HG03064 (cell line): ENCODE data around the gene PLXNA4.

Experiments used
- ATAC-seq: cut with Tn5 transposase; IDR thresholded peaks from one replicate; pipeline ENCODE4 v1.9.1; 2021; ENCODE audit warnings: low read depth; ENCODE audit not compliant: unreplicated experiment

The PLXNA4 gene

DNA sequence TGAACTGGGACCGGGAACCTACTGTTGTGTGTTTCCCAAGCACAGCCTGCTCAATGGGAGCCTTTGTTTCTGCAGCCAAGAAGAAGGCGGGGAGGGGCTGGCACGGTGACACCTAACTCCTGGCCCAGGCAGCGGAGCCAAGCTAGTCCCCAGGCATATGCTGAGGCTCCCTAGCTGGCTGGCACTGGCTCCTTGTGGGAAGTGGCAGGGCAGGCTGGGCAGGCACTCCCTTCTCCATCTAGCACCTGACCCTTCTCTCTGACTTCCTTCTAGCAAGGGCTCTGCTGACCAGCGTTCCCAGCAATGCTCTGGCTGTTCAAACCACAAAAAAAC is 325.0 kb downstream of the PLXNA4 start:
- ATAC-seq, result no peak

DNA sequence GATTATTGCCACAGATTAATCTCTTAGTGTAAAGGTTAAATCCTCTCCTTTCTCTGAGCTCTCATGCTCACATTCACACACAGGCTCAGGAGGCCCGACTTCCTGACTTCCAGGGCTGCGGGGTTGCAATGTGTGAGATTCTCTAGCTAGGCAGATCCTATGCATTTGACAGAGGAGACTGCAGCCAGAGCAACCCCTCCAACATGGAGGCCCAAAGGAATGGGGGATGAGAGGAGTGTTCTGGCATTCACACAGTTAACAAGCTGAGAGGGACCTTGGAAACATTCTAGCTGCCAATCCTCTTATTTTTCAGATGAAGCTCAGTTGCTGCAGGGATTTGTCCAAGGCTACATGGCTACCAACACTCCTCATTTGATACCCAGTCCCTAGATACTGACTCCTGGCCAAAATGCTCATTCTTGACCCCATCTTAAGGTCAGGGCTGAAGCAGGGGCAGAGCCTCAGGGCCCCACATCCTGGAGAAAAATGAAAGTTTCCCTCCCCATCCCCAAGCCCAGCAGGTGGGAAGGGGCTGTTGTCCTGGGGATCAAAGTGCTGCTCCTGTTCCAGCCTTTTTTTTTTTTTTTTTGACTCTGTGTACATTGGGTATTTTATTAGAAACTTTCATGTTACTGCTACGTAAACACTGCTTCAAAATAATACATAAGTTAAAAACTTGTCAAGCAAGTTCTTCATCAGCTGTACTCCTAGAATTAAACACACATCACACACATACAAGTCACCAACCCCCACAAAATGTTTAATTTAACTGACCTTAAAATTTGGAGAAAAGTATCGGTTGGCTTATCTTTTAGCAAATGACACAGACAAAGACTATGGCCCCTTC is 325.6 kb downstream of the PLXNA4 start:
- ATAC-seq, result no peak

DNA sequence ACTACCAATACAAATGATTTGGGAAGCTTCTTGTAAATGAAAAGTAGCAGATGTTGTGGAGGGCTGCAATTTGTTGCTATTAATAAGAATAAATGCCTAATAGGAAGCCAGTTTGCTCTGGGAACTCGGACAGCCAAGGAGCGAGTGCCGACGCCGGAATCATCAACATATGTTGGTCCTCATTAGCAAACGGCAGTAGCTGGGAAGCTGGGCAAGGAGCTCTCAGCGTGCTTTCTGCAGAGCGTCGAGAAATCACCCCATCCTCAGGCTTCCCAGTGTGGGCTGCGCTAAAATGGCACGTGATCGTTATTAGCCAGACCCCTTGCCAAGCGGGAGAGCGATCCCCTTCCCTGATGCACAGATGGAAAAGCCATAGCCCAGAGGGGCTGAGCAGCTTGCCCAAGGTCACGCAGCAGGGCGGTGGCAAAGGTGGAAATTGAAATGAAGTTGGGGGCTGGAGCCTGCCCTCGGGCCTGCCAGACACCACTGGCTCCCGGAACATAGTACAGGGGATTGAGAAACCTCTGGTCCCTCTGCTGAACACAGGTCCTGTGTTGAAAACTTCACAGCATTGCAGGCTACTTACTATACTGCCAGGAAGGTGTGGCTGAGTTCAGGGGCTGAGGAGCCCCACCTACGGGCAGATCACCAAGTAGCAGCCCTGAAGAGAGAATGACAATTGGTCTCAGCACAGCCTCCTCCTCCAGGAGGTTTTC is 326.9 kb downstream of the PLXNA4 start:
- no peak for ATAC-seq

DNA sequence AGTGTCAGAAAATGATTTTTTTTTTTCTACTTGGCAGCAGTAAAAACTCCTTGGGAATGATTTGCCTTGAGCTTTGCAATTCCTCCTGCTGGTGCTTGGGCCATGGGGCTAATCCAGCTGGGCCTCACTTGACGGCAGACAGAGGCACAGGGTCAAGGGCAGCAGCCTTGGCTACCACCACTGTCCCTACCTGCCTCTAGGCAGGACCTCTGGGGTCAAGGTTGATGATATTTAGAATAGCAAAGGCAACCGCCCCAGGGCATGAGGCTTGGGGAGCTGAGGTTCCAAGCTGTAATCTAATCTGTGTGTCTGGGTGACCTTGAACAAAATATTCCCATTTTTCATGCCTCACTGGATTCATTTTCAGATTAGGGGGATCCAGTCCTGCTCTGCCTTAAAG is 327.4 kb downstream of the PLXNA4 start:
- ATAC-seq, result no peak

DNA sequence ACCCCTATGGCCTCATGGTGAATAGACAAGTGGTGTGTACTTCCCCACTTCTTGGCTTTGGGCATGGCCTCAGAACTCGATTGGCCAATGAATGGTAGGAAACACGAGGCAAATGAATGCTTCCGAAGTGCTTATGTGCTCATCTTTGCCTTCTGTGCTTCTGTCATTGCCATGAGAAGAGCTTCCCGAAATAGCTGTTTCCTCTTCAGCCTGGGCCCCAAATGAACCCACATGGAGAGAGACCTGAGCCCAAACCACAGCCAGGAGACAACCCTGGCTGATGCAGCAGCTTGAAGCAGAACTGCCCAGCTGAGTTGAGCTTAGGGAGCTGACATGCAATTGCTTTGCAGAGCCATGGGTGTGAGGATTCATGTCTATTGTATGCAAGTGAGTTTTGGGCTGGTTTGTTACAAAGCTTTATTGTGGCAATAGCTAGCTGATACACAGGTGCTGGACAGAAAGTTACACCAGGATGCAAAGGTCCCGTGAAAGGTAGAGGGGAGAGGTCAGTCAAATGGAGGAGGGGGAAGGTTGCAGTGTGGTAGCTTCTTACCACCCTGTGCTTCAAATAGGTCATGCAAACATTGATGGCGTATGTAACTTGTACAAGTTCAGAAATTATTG is 328.2 kb downstream of the PLXNA4 start:
- ATAC-seq, result no peak

DNA sequence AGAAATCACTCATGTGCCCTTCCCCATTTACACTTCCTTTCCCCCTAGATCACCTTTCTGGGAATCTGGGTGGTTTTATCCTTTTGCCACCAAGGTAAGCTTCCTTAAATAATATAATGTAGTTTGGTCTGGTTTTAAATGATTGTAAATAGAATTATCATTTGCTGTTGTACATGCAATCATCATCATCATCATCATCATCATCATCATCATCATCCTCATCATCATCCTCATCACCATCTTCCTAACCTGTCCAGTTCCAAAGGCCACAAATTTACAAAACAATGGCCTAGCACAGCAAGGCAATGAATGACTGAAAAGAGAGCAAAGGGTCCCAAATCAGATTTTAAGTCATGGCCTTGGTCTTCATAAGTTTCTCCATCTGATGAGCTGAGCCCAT is 329.7 kb downstream of the PLXNA4 start:
- ATAC-seq, result no peak

DNA sequence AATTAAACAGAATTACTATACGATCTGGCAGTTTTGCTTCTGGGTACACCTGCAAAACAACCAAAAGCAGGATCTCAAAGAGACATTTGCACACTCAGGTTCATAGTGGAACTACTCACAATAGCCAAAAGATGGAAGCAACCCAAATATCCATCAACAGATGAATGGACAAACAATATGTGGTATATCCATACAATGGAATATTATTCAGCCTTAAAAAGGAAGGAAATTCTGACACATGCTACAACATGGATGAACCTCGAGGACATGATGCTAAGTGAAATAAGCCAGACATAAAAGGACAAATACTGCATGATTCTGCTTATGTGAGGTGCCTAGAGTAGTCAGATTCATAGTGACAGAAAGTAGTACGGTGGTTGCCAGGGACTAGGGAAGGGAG is 330.7 kb downstream of the PLXNA4 start:
- ATAC-seq, result no peak

DNA sequence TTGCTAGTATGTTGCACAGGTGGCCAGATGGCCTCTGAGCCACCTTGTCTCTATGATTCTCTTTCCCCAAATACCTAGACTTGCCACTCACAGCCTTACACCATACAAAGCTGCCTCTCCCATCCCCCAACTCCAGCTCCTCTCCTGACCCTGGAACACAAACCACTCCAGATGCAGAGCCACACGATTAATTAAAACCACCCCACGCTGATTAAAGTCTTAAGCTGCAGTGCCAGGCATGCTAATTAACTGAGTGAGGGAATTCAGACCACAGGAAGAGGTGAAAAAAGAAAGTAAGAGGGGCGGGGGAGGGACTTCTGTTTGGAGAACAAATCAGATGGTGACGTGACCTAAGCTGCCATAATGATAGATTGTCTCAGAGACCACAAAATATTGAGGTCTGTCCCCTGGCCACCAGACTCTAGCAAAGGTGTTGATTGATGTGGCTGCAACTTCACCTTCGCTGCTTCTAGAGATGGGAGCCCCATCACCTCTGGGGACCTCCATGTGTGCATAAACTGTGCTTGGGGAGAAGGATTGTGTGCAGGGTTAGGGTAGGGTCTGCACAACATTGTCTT is 331.3 kb downstream of the PLXNA4 start:
- no peak for ATAC-seq

DNA sequence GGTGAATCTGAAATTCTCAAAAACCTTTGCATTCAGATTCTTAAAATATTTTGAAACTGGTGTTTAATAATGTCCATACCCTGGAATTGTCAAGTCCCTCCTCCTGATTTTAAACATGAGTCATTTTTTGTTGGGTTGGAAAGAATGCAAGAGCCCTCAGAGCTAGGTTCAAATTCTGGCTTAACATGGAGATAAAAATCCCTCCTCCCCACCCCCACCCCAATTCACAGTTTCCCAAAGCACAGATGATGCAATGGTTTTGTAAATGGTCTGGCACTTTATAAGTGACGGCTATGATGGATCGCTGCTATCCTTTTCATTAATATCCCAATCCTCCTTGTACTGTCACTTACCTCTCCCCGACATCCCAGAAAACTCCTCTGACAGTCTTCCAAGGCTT is 332.8 kb downstream of the PLXNA4 start:
- no peak for ATAC-seq

DNA sequence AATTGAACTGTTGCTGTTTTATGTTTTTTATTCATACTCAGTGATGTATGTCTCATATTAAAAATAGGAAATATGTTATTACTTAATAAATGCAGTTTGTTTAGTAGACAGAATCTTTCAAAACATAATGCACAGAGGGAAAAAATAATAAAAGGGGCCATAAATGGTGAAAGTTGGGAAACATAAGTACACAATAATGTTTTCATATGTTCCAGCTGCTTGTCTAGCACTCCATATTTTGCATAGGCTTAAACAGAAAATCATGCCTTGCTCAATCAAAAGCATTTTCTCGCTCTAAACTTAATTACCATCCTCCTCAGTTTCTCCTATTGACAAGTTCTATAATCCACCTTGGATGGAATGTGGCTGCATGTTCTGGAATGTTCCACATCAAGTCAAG is 333.2 kb downstream of the PLXNA4 start:
- no peak for ATAC-seq

DNA sequence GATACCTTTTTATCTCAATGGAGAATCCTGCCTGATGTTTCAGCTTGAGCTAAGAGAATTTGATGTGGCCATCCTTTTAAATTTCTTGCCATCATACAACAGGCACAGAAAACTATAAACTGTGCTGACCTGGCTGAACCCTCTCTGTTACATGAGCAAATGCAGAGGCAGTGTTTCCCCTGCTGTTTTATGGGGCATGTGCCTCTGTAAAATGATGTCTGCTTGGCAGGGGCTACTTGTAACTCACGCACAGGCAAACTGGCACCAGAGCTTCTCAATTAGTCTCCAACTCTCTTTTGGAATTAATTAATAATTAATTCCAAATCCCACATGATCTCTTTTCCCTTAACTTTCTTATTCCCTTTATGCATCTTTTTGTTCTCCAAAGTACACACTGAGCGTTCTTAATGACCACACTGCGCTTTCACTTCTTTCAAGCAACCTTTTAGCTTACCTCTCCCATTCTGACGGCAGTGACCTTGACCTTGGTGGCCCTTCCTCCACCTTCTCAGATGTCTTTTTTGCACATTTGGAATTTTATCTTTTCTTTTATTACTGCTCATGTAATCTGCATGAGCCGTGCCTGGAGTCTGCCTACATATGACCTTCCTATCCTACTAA is 334.0 kb downstream of the PLXNA4 start:
- no peak for ATAC-seq

DNA sequence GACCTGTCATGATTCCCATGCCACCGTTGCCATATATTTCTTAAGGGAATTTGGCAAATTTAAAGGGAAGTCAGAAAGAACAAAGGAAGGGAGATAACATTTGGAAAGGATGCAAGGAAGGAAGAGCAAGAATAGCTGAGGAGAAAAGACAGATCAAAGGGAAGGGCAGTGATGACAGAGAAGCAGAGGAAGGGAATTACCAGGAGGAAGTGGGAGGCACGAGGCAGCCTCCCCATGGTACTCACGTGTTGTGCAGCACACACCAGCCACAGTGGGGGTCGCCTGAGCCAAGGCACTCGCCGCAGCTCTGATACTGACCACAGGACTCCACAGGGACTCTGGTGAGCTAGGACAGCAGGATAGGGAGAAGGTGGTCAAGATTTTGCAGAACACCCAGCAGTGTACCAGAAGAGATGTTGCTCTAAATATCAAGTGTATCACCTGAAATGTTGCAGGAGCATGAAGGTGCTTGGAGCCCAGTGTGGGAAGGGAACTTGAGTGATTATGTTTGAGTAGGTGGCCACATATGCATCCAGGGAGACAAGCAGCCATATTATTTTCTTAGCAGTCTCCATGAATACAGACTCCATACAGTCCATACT is 335.3 kb downstream of the PLXNA4 start:
- ATAC-seq, result no peak

DNA sequence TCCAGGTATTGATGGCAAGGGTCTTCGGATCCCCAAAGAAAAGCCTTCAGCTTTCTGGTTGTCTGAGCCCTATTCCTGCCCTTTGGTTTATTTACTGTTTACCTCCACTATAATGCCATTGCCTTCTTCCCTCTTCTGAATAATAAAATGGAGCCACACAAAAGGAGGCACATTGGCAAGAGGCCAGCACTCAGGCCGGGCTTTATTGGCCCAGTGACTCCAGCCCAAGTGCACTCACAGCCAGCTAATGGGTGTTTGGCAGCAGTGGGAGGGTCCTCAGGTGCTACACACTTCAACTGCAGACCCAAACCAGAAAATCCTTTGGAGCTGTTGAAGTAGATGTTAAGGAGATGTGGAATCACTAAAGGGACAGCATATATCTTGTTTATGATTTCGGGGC is 336.0 kb downstream of the PLXNA4 start:
- ATAC-seq, result no peak

DNA sequence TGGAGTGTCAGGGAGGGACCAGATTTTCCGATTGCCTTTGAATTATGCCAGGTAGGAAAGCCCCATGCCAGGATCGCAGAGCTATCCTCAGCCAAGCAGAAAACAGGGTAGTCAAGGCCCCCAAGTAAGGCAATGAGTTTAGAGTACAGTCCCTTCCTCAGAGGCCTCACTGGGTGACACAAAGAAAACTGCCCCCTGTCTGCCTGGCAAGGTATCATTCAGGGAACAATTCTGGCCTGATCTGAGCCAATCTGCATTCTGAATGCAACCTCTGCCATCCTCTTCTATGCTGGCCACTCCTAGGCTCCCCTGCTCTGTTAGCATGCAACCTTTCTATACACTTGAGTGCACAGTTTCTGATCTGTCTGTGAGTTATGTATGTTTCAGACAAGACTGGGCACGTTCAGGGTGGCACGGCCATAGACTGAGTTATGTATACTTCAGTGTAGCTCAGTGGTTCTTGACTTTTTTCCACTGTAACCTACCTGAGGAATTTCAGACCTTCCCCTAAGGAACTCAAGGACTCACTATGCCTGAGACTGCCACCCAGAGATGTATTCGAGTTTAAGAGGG is 336.8 kb downstream of the PLXNA4 start:
- no peak for ATAC-seq

DNA sequence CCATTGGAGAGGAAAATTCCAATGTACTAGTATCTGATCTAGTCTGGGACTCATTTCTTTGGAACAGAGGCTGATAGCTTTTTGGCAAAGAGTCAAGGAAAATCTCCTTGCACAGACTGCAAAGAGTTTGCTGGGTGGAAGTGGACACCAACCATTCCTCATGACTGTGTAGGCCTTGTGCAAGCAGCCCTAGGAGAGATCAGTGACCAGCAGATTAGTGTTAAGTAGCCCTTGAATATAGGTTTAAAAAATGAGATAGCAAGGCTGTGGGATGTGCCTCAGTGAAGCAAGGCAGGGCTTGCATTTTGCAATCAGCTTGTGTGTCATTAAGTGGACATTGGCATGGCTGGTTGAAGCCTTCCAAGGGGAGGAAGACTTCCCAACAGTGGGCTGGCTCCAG is 341.6 kb downstream of the PLXNA4 start:
- no peak for ATAC-seq

DNA sequence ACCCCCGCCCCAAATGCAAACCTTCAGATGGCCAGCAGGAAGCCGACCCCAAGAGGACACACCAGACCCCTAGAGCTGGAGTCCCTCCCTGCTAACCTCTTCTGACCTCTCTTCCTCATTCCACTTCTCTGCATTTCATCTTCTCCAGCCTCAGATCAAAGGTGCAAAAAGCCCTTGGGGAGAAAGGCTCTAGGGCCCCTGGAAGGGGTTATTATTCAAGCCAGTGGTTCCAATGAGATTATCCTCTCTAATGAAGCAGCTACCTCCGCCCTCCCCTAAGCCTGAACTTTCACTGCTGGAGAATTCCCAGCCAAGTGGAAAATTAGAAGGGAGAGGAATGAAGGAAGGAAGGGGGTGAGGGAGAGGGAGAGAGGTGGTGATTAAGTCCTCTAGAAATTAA is 343.9 kb downstream of the PLXNA4 start:
- ATAC-seq, result no peak

DNA sequence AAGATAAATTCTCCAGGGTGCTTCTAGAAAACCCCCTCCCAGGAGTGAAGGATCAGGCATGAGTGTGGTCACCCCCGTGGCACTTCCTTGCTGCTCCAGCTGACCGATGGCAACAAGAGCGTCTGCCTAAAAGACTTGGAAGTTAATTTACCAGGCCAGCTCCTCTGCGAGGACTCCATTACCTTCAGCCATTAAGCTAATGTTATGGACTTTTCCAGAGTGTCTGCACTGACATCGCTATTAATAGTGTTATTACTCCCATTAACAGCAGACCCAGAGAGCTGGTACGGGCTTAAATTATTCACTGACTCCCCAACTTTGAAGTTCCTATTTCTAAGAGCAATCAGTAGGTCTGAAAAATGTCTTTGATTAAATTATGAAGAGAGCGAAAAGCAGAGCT is 345.8 kb downstream of the PLXNA4 start:
- ATAC-seq, result no peak

DNA sequence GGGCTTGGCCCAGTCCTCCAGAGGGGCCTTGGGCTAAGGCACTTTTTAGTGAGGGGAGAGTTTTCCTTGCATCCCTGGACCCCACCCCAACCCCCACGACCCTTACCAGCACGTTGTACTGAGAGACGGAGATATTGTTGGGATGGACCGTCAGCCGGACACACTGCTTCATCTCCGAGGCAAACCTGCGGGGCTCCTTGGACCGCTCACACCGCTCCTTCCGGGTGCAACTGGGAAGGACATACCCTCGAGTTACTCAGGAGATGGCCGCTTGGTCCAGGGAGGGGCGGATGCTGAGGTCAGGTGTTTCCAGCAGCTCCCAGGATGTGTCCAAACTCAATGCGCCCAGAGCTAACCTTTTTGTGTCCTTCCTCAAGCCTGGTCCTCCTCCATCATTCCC is 348.0 kb downstream of the PLXNA4 start:
- ATAC-seq, result no peak

DNA sequence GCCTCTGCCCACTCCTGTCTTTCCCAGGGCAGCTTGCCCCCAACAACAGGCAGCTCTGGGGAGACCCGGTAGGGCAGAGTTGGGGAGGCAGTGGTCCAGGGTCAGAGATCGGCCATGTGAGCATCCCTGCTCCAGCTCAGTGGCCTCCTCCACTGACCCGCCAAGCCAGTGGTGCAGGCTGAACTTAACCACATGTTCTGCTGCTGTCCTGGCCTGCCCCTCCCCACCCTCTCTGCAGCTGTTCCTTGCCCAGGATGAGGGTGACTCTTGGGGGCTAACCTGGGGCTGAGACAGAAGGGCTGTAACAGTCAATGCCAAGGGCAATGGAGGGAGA is 349.3 kb downstream of the PLXNA4 start:
- no peak for ATAC-seq
